Body of pancreas (tissue), 4 donors: Measurements from ENCODE around the gene MFSD12.

Source experiments
- CTCF ChIP-seq, 7 experiments: fragments of 450-650 bp in 4 of 7; fragments of 200-600 bp in 3 of 7; sonication (generic) in 3 of 7; IDR thresholded peaks; one replicate each; pipeline ENCODE4 v1.5.1; 2016 to 2019; ENCODE audit warnings: antibody characterized with exemption in 7 of 7
- POLR2A ChIP-seq, 3 donors: fragments of 450-650 bp; IDR thresholded peaks; one replicate each; pipeline ENCODE4 v1.6.1; 2016; ENCODE audit warnings: antibody characterized with exemption in 3 of 3, mild to moderate bottlenecking in 2 of 3

- TF ChIP-seq CTCF (IDR thresholded peaks at IDR 0.05) (no peak), POLR2A (IDR thresholded peaks at IDR 0.05) (no peak)
Observed at GRCh38 chr19:3513229-3514140, 43.9 kb downstream of the MFSD12 start.
